ENCODE results near the gene GET4. TPM values are rescaled to one million over a fixed set of nuclear protein-coding genes. Genes with fewer than 3 reads are reported as not detected.

The GET4 gene
- total and polyA plus RNA-seq, 10 of the 15 experiments (the other 5 are each of a cell fraction or from before 2014, with no cell fraction given): 0.66 to 73.8 (median 34.0) TPM

DNA sequence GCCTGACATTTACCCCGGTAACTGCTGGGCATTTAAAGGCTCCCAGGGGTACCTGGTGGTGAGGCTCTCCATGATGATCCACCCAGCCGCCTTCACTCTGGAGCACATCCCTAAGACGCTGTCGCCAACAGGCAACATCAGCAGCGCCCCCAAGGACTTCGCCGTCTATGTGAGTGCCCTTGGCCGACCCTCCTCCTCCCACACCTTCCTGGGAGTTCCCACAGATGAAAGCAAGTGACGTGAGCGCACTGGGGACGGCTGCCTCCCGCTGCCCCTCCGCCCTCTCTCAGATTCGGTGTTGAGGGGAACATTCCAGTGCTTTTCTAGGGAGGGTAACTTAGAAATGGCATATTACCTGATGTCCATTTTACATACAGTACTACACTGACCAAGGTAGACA is 7.0 kb upstream of the GET4 start:
- Histone ChIP-seq H3K4me3 (no peak overlapping the region), H3K4me2 (ENCODE audit: control insufficient read depth, insufficient read depth) (no peak overlapping the region), H3K4me1 (ENCODE audit: control insufficient read depth, insufficient read depth, low read length) (no peaks in the 10 kb centered on the region; the same call in 1 of the 2 replicates), H3K79me2 (ENCODE audit: control insufficient read depth, insufficient read depth, low read length) (no peaks in the 10 kb centered on the region), H3K27ac (ENCODE audit: control insufficient read depth, insufficient read depth) (no peak overlapping the region), H3K9me3 (replicated peaks; ENCODE audit: control insufficient read depth, insufficient read depth, low read length) (no peaks in the 10 kb centered on the region), H3K36me3 (ENCODE audit: control insufficient read depth in 2 of 2, insufficient read depth in 2 of 2, low read length in 1 of 2) (peaks cover 6 to 26% of the 10 kb centered on the region in 2 experiments; a peak in 3 of 4 replicates), H3K9ac (ENCODE audit: control insufficient read depth, insufficient read depth, low read length) (no peak overlapping the region), H4K20me1 (ENCODE audit: control insufficient read depth, insufficient read depth) (no peaks in the 10 kb centered on the region), H3K27me3 (replicated peaks in 1 of 2; ENCODE audit: control insufficient read depth in 2 of 2, insufficient read depth in 2 of 2, low read length in 1 of 2) (no peaks in the 10 kb centered on the region), H2AFZ (ENCODE audit: control insufficient read depth, low read depth, low read length) (no peak overlapping the region)
- POLR2A ChIA-PET: no interaction called here
- SMC1A ChIA-PET (ENCODE audit: uncharacterized antibody, unreplicated experiment): no interaction called here
- ATAC-seq: no peak
- in situ Hi-C loops (cut with MboI): no loop called here
- TF ChIP-seq MTA3 (IDR thresholded peaks at IDR 0.05; ENCODE audit: borderline replicate concordance, low read length) (no peak), IRF3 (IDR thresholded peaks at IDR 0.05) (no peak), ZNF274 (IDR thresholded peaks at IDR 0.05; ENCODE audit: insufficient read depth, insufficient read length) (no peak), RFX5 (IDR thresholded peaks at IDR 0.05; ENCODE audit: low read depth, low read length) (no peak), ZNF622 (IDR thresholded peaks at IDR 0.05) (no peak), NFYB (IDR thresholded peaks at IDR 0.05; ENCODE audit: insufficient read depth, low read depth, low read length) (no peak), HDGF (IDR thresholded peaks at IDR 0.05) (no peak), BHLHE40 (IDR thresholded peaks at IDR 0.05; ENCODE audit: borderline replicate concordance in 1 of 2, low read depth in 2 of 2, low read length in 1 of 2) (no peak), EZH2 (IDR thresholded peaks at IDR 0.05; ENCODE audit: borderline replicate concordance, control insufficient read depth, low read depth, low read length) (no peak), MEF2A (IDR thresholded peaks at IDR 0.05; ENCODE audit: insufficient read depth, low read depth, low read length) (no peak), GATAD2B (conservative IDR thresholded peaks at IDR 0.05; ENCODE audit: low read depth) (no peak), ZNF24 (IDR thresholded peaks at IDR 0.05) (no peak), KDM1A (IDR thresholded peaks at IDR 0.05; ENCODE audit: borderline replicate concordance) (no peak)
- TF ChIP-seq, protein P1, sequence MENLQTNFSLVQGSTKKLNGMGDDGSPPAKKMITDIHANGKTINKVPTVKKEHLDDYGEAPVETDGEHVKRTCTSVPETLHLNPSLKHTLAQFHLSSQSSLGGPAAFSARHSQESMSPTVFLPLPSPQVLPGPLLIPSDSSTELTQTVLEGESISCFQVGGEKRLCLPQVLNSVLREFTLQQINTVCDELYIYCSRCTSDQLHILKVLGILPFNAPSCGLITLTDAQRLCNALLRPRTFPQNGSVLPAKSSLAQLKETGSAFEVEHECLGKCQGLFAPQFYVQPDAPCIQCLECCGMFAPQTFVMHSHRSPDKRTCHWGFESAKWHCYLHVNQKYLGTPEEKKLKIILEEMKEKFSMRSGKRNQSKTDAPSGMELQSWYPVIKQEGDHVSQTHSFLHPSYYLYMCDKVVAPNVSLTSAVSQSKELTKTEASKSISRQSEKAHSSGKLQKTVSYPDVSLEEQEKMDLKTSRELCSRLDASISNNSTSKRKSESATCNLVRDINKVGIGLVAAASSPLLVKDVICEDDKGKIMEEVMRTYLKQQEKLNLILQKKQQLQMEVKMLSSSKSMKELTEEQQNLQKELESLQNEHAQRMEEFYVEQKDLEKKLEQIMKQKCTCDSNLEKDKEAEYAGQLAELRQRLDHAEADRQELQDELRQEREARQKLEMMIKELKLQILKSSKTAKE (IDR thresholded peaks at IDR 0.05; ENCODE audit: low read depth, poor library complexity, severe bottlenecking): no peak
- TF ChIP-seq, protein P2, sequence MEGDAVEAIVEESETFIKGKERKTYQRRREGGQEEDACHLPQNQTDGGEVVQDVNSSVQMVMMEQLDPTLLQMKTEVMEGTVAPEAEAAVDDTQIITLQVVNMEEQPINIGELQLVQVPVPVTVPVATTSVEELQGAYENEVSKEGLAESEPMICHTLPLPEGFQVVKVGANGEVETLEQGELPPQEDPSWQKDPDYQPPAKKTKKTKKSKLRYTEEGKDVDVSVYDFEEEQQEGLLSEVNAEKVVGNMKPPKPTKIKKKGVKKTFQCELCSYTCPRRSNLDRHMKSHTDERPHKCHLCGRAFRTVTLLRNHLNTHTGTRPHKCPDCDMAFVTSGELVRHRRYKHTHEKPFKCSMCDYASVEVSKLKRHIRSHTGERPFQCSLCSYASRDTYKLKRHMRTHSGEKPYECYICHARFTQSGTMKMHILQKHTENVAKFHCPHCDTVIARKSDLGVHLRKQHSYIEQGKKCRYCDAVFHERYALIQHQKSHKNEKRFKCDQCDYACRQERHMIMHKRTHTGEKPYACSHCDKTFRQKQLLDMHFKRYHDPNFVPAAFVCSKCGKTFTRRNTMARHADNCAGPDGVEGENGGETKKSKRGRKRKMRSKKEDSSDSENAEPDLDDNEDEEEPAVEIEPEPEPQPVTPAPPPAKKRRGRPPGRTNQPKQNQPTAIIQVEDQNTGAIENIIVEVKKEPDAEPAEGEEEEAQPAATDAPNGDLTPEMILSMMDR (IDR thresholded peaks at IDR 0.05 in 2 of 3, conservative IDR thresholded peaks at IDR 0.05 in 1 of 3; ENCODE audit: control insufficient read depth in 2 of 3, extremely low read depth in 1 of 3, insufficient read depth in 1 of 3, low read depth in 3 of 3, low read length in 3 of 3): no peak
- WGBS (ENCODE audit: insufficient coverage, insufficient replicate concordance, low lambda C conversion rate, missing lambda C conversion rate): 92% methylated on average over 14 of the region's 14 CpGs
- intact Hi-C loops (cut with micrococcal nuclease; ENCODE audit: unreplicated experiment): no loop called here
- RAD21 ChIA-PET (ENCODE audit: unreplicated experiment): no interaction called here
- no peak for DNase-seq (ENCODE audit: low read depth, low spot score)
- BruUV-seq (replicated peaks): no TSS peak
- CTCF ChIA-PET: no interaction called here
- FAIRE-seq: no peak
